Suprapubic skin (tissue), 4 donors: Measurements from ENCODE around the gene PTPRJ.

Experiments used
- EP300 ChIP-seq: sonication (generic); formaldehyde crosslinking; IDR thresholded peaks from one replicate; pipeline ENCODE4 v1.6.1; 2017; ENCODE audit warnings: antibody characterized with exemption
- POLR2A ChIP-seq, 2 donors: fragments of 450-650 bp; IDR thresholded peaks; one replicate each; pipeline ENCODE4 v1.6.1; 2017; ENCODE audit warnings: antibody characterized with exemption in 2 of 2, mild to moderate bottlenecking in 2 of 2, moderate library complexity in 2 of 2
- POLR2AphosphoS5 ChIP-seq, 3 donors: sonication (generic); formaldehyde crosslinking; IDR thresholded peaks; one replicate each; pipeline ENCODE4 v1.6.1; 2017; ENCODE audit warnings: antibody characterized with exemption in 3 of 3
- TF ChIP-seq, protein P1 (sequence below), 2 donors: fragments of 200-600 bp in 1 of 2; fragments of 450-650 bp in 1 of 2; sonication (generic) in 1 of 2; IDR thresholded peaks; one replicate each; pipeline ENCODE4 v1.5.1; 2016 to 2019; ENCODE audit warnings: antibody characterized with exemption in 2 of 2, mild to moderate bottlenecking in 1 of 2, moderate library complexity in 1 of 2

DNA sequence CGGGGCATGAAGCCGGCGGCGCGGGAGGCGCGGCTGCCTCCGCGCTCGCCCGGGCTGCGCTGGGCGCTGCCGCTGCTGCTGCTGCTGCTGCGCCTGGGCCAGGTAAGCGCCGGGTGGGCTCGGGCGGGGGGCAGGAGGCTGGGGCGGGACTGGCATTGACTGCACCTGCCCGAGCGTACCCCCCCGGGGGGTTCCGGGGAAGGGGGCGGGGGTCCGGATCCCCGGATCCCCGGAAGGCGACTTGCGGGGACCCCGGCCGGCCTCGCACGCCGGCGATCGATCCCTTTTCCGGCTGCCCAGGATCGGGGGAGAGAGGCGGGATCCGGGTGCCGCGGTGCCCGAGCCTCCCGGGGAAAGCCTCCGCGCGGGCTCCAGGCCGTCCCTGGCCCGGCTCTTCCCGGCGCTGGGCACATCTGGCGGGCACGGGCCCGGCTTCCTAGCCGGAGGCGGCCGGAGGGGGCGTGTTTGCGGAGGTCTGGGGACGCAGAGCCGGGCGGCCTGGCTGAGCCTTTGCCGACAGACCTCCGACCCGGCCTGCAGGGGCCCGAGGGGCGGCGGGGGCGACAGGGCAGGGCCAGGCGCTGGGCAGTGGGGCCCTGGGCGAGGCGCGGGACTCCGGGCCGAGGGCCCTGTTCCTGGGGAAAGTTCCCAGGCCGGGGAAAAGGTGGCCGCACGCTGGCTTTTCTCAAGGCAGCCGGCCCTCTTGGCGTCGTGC lies 705 bp downstream of the PTPRJ start:
- TF ChIP-seq POLR2A (IDR thresholded peaks at IDR 0.05) (no peak), EP300 (no peak), POLR2AphosphoS5 (IDR thresholded peaks at IDR 0.05) (no peak)
- TF ChIP-seq, protein P1, sequence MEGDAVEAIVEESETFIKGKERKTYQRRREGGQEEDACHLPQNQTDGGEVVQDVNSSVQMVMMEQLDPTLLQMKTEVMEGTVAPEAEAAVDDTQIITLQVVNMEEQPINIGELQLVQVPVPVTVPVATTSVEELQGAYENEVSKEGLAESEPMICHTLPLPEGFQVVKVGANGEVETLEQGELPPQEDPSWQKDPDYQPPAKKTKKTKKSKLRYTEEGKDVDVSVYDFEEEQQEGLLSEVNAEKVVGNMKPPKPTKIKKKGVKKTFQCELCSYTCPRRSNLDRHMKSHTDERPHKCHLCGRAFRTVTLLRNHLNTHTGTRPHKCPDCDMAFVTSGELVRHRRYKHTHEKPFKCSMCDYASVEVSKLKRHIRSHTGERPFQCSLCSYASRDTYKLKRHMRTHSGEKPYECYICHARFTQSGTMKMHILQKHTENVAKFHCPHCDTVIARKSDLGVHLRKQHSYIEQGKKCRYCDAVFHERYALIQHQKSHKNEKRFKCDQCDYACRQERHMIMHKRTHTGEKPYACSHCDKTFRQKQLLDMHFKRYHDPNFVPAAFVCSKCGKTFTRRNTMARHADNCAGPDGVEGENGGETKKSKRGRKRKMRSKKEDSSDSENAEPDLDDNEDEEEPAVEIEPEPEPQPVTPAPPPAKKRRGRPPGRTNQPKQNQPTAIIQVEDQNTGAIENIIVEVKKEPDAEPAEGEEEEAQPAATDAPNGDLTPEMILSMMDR (IDR thresholded peaks at IDR 0.05) = no peak
